Measurements from ENCODE around the gene SCUBE1. TPM values are rescaled to one million over a fixed set of nuclear protein-coding genes. Genes with fewer than 3 reads are reported as not detected.
A peak's percentile ranks its signal among the peaks of the same experiment; 100 is the strongest.

SCUBE1 gene
- total and polyA plus RNA-seq, 2 of the 8 experiments (the other 6 are each of a cell fraction or from before 2014, with no cell fraction given): 2.3 to 4.9 TPM

GRCh38 chr22:43252319-43252718 is 90.9 kb downstream of the SCUBE1 start:
- no peak overlapping the region for H3K18ac ChIP-seq (ENCODE audit: extremely low read depth, low read length)
- WGBS, 2 experiments (ENCODE audit: extremely low coverage in 1 of 2, insufficient coverage in 1 of 2, insufficient read length in 1 of 2, insufficient replicate concordance in 2 of 2, low coverage in 1 of 2, low lambda C conversion rate in 2 of 2, missing lambda C conversion rate in 1 of 2): 95% methylated on average over 10 of the region's 10 CpGs; no CpG with 5 or more reads in 1 of the 2 experiments
- DNase-seq (ENCODE audit: low read depth in 1 of 2, low spot score in 2 of 2): no peak
- no peak overlapping the region for H3K4me2 ChIP-seq (ENCODE audit: insufficient read depth in 1 of 2, low read depth in 2 of 2, low read length in 2 of 2)
- H3K9me3 ChIP-seq (ENCODE audit: insufficient read depth in 2 of 2, low read depth in 1 of 2, low read length in 1 of 2): no peaks in the 10 kb centered on the region
- H3K36me3 ChIP-seq (ENCODE audit: control insufficient read depth in 2 of 4, insufficient read depth in 4 of 4, low read length in 3 of 4): no peaks in the 10 kb centered on the region
- no peak overlapping the region for H2AK5ac ChIP-seq (ENCODE audit: low read depth, low read length)
- H3K14ac ChIP-seq (ENCODE audit: insufficient read length): no peak overlapping the region
- ChIA-PET CTCF (ENCODE audit: partially characterized antibody) (interaction anchor here (1.6 to 13.0 kb wide), 4 partner anchors 19 to 94 kb away, joined by 6 to 173 read pairs (median 67); no protein-coding TSS in a partner anchor), POLR2A (ENCODE audit: partially characterized antibody) (no interaction called here)
- H3K27me3 ChIP-seq (replicated peaks in 1 of 4; ENCODE audit: control insufficient read depth in 3 of 4, extremely low read depth in 1 of 4, insufficient read depth in 3 of 4, low read length in 3 of 4): no peaks in the 10 kb centered on the region; a peak in 3 of 7 replicates
- H2BK15ac ChIP-seq (ENCODE audit: low read length): no peak overlapping the region
- H3K9ac ChIP-seq (replicated peaks in 1 of 4; ENCODE audit: extremely low read depth in 1 of 4, low read depth in 3 of 4, low read length in 3 of 4): no peak overlapping the region
- H4K5ac ChIP-seq (ENCODE audit: insufficient read length, low read depth, low read length): no peak overlapping the region
- H2BK20ac ChIP-seq (ENCODE audit: low read length): no peak overlapping the region
- no peaks in the 10 kb centered on the region for H3K79me1 ChIP-seq (ENCODE audit: low read depth, low read length)
- no peak for FAIRE-seq
- no peak overlapping the region for H3K4me3 ChIP-seq (ENCODE audit: extremely low read depth in 1 of 4, insufficient read depth in 2 of 4, low read depth in 3 of 4, low read length in 4 of 4)
- no peak overlapping the region for H2BK5ac ChIP-seq (ENCODE audit: low read depth, low read length)
- no peak overlapping the region for H3K23ac ChIP-seq (ENCODE audit: insufficient read length)
- H4K91ac ChIP-seq (replicated peaks; ENCODE audit: insufficient read length, low read length): no peak overlapping the region
- no peaks in the 10 kb centered on the region for H3K4me1 ChIP-seq (replicated peaks in 1 of 4; ENCODE audit: control insufficient read depth in 3 of 4, insufficient read depth in 4 of 4, low read length in 3 of 4)
- H2BK12ac ChIP-seq (ENCODE audit: low read depth, low read length): no peak overlapping the region
- peak overlapping the region; percentile 71; the same call in 1 of the 2 replicates for H4K8ac ChIP-seq (ENCODE audit: extremely low read depth, insufficient read depth, low read length)
- H3K27ac ChIP-seq (ENCODE audit: low read depth, low read length): no peak overlapping the region
- H4K20me1 ChIP-seq (replicated peaks in 1 of 2; ENCODE audit: control insufficient read depth in 1 of 2, insufficient read depth in 2 of 2, low read length in 2 of 2): no peaks in the 10 kb centered on the region
- no peak overlapping the region for H3K56ac ChIP-seq (replicated peaks; ENCODE audit: insufficient read length, low read depth, low read length)
- no peak overlapping the region for H2AFZ ChIP-seq (ENCODE audit: low read length)
- H3K23me2 ChIP-seq (ENCODE audit: low read depth, low read length): 0 out of 2 replicates have a peak, but pooled peaks cover 1% of the 10 kb centered on the region
- no peaks in the 10 kb centered on the region for H3K79me2 ChIP-seq (ENCODE audit: control insufficient read depth in 1 of 2, insufficient read depth in 2 of 2, low read length in 2 of 2)
- no peak overlapping the region for H3K4ac ChIP-seq (replicated peaks; ENCODE audit: insufficient read length, low read depth, low read length)
- no peak overlapping the region for H2BK120ac ChIP-seq (replicated peaks; ENCODE audit: low read depth, low read length)
- TF ChIP-seq CHD2 (IDR thresholded peaks at IDR 0.05; ENCODE audit: low read length) (no peak), CHD1 (IDR thresholded peaks at IDR 0.05; ENCODE audit: low read depth, low read length) (no peak), RAD21 (IDR thresholded peaks at IDR 0.05 in 1 of 2, conservative IDR thresholded peaks at IDR 0.05 in 1 of 2; ENCODE audit: low read depth in 2 of 2, low read length in 2 of 2) (no peak), JUN (IDR thresholded peaks at IDR 0.05; ENCODE audit: low read depth, low read length) (no peak), HDAC6 (IDR thresholded peaks at IDR 0.05; ENCODE audit: low read depth, low read length) (no peak), CBX5 (IDR thresholded peaks at IDR 0.05; ENCODE audit: low read depth, low read length) (no peak), RFX5 (IDR thresholded peaks at IDR 0.05; ENCODE audit: borderline replicate concordance, low read depth, low read length) (no peak), MAFK (IDR thresholded peaks at IDR 0.05; ENCODE audit: low read depth, low read length) (no peak), SAP30 (IDR thresholded peaks at IDR 0.05; ENCODE audit: insufficient read depth, insufficient replicate concordance, low read length) (no peak)
- TF ChIP-seq, protein P1, sequence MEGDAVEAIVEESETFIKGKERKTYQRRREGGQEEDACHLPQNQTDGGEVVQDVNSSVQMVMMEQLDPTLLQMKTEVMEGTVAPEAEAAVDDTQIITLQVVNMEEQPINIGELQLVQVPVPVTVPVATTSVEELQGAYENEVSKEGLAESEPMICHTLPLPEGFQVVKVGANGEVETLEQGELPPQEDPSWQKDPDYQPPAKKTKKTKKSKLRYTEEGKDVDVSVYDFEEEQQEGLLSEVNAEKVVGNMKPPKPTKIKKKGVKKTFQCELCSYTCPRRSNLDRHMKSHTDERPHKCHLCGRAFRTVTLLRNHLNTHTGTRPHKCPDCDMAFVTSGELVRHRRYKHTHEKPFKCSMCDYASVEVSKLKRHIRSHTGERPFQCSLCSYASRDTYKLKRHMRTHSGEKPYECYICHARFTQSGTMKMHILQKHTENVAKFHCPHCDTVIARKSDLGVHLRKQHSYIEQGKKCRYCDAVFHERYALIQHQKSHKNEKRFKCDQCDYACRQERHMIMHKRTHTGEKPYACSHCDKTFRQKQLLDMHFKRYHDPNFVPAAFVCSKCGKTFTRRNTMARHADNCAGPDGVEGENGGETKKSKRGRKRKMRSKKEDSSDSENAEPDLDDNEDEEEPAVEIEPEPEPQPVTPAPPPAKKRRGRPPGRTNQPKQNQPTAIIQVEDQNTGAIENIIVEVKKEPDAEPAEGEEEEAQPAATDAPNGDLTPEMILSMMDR (IDR thresholded peaks at IDR 0.05; ENCODE audit: control extremely low read depth in 1 of 3, insufficient read depth in 1 of 3, low read depth in 1 of 3, low read length in 3 of 3): no peak
